Epithelial cell of prostate (primary cell): ENCODE data around the gene P2RY8.
"Not testable (repeated sequence)": the region's sequence is repeated elsewhere in the genome, so short reads cannot be mapped to it uniquely, and the experiment has no call there.

Source experiments
- DNase-seq: peaks from one replicate; pipeline ENCODE4 v3.0.0-alpha.2; 2011; ENCODE audit warnings: low read depth, low spot score
- H3K27ac ChIP-seq: fragments of 450-650 bp; 2 replicates; pipeline ENCODE4 v1.5.1; 2017; ENCODE audit warnings: mild to moderate bottlenecking

P2RY8 gene

GRCh38 chrX:1449036-1449822 lies 87.8 kb downstream of the P2RY8 start:
- H3K27ac ChIP-seq: no peak overlapping the region
- DNase-seq: no peak

GRCh38 chrX:1448573-1449001 lies 88.4 kb downstream of the P2RY8 start:
- not testable (repeated sequence) for DNase-seq, H3K27ac ChIP-seq

- not testable (repeated sequence) for DNase-seq, H3K27ac ChIP-seq
Measured at GRCh38 chrX:1447969-1448572, 88.9 kb downstream of the P2RY8 start.

GRCh38 chrX:1446984-1447968 lies 89.7 kb downstream of the P2RY8 start:
- not testable (repeated sequence) for DNase-seq, H3K27ac ChIP-seq

- DNase-seq: no peak
- H3K27ac ChIP-seq: no peak overlapping the region
Measured at GRCh38 chrX:1444561-1445500, 92.2 kb downstream of the P2RY8 start.

- H3K27ac ChIP-seq: no peak overlapping the region
- DNase-seq: no peak
Measured at GRCh38 chrX:1443496-1444075, 93.4 kb downstream of the P2RY8 start.

- DNase-seq: no peak
- no peak overlapping the region for H3K27ac ChIP-seq
Measured at GRCh38 chrX:1442724-1443367, 94.1 kb downstream of the P2RY8 start.

- DNase-seq: no peak
- no peak overlapping the region for H3K27ac ChIP-seq
Measured at GRCh38 chrX:1442016-1442665, 94.8 kb downstream of the P2RY8 start.

- no peak for DNase-seq
- no peak overlapping the region for H3K27ac ChIP-seq
Measured at GRCh38 chrX:1440506-1440905, 96.5 kb downstream of the P2RY8 start.

- no peak for DNase-seq
- no peak overlapping the region for H3K27ac ChIP-seq
Measured at GRCh38 chrX:1435241-1435895, 101.6 kb downstream of the P2RY8 start.

- DNase-seq: no peak
Measured at GRCh38 chrX:1434871-1435240, 102.1 kb downstream of the P2RY8 start.

GRCh38 chrX:1433646-1434357 lies 103.2 kb downstream of the P2RY8 start:
- no peak overlapping the region for H3K27ac ChIP-seq
- no peak for DNase-seq

More at GRCh38 chrX:1434871-1435240, 102.1 kb downstream of the P2RY8 start:
- no peak overlapping the region for H3K27ac ChIP-seq

GRCh38 chrX:1430451-1430850 lies 106.5 kb downstream of the P2RY8 start:
- no peak for DNase-seq
- no peak overlapping the region for H3K27ac ChIP-seq

GRCh38 chrX:1427756-1428155 lies 109.2 kb downstream of the P2RY8 start:
- DNase-seq: no peak
- H3K27ac ChIP-seq: no peak overlapping the region

- not testable (repeated sequence) for DNase-seq, H3K27ac ChIP-seq
Measured at GRCh38 chrX:1426321-1426720, 110.7 kb downstream of the P2RY8 start.

- DNase-seq: no peak
- no peak overlapping the region for H3K27ac ChIP-seq
Measured at GRCh38 chrX:1425381-1425780, 111.6 kb downstream of the P2RY8 start.
